22Rv1 (cell line): Measurements from ENCODE around the gene HLCS.

ENCODE experiments used
- H3K27ac ChIP-seq: fragments of 450-650 bp; 2 replicates; pipeline ENCODE4 v1.5.1; 2017
- ZFX ChIP-seq: fragments of 450-650 bp; IDR thresholded peaks from 2 replicates; pipeline ENCODE4 v1.6.1; 2017; ENCODE audit warnings: antibody characterized with exemption, borderline replicate concordance
- TF ChIP-seq, protein P1 (sequence below): fragments of 450-650 bp; IDR thresholded peaks from 2 replicates; pipeline ENCODE4 v1.5.1; 2017; ENCODE audit warnings: mild to moderate bottlenecking

HLCS gene

DNA sequence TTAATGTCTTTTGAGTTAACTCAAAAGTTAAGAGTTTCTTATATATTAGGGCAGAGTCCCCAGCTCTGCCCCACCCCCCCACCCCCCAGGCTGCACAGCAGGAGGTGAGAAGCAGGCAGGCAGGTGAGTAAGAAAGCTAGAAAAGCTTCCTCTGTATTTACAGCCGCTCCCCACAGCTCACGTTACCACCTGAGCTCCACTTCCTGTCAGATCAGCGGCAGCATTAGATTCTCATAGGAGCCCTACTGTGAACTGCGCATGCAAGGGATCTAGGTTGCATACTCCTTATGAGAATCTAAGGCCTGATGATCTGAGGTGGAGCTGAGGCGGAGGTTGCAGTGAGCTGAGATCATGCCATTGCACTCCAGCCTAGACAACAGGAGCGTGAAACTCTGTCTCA lies 185.6 kb downstream of the HLCS start:
- H3K27ac ChIP-seq = no peak overlapping the region
- TF ChIP-seq, protein P1, sequence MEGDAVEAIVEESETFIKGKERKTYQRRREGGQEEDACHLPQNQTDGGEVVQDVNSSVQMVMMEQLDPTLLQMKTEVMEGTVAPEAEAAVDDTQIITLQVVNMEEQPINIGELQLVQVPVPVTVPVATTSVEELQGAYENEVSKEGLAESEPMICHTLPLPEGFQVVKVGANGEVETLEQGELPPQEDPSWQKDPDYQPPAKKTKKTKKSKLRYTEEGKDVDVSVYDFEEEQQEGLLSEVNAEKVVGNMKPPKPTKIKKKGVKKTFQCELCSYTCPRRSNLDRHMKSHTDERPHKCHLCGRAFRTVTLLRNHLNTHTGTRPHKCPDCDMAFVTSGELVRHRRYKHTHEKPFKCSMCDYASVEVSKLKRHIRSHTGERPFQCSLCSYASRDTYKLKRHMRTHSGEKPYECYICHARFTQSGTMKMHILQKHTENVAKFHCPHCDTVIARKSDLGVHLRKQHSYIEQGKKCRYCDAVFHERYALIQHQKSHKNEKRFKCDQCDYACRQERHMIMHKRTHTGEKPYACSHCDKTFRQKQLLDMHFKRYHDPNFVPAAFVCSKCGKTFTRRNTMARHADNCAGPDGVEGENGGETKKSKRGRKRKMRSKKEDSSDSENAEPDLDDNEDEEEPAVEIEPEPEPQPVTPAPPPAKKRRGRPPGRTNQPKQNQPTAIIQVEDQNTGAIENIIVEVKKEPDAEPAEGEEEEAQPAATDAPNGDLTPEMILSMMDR = no peak
- TF ChIP-seq ZFX = no peak

DNA sequence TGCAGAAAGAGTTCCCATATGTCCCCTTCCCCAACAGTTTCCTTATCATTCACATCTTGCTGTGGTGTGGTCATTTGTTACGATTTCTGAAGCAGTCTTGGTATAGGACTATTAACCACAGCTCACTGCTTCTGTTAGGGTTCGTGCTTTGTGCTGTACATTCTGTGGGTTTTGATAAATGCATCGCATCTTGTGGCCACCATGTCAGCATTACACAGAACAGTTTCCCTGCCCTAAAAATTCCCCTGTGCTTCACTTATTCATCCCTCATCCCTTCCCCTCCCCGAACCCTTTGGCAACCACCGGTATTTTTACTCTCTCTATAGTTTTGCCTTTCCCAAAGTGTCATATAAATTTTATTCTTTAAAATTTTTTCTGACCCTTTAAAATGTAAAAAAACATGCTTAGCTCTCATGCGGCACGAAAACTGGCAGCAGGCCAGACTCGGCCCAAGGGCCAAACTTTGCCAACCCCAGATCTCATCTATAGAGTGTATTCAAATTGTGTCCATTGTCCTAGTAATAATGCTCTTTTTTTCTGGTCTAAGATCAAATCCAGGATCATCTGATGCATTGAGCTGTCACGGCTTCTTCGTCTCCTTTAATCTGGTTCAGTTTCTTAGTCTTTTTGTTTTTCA lies 189.4 kb downstream of the HLCS start:
- no peak overlapping the region for H3K27ac ChIP-seq
- TF ChIP-seq ZFX = no peak
- TF ChIP-seq, protein P1 = no peak

DNA sequence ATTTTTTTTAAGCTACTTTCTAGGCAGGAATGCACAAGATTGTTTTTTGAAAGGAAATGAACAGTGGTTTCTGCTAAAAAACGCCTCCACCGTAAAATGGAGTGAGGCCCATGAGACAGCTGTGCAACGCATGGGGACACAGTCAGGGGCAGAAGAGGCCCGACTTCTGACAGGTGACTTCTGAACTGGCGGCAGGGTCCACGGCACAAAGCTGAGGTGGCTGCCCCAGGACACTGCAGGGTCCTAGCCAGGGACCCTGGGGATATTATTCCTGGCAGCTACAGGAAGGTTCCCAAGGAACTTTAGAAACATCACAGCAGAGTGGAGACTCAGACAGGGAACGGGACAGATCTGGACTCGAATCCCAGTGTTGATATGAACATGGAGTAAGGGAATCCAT lies 192.5 kb downstream of the HLCS start:
- no peak overlapping the region for H3K27ac ChIP-seq
- TF ChIP-seq ZFX = no peak
- TF ChIP-seq, protein P1 = no peak

DNA sequence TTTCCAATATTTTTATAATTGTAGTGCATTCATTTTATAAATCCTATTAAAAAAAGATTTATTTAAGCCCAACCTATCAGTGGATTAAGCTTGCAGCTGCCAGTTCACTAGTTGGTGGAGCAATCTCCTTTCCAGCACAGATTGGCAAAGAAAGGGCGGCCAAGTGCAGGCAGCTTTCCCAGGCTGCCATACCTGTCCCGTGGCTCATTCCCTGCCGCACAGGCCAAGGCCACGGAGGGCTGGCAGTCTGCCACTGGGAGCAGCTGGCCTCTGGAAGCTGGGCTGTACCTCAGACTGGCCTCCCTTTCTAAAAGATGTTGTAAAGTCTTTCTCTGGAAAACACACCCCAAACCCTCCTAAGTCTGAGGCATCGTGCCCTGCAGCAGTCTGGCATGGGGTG lies 193.4 kb downstream of the HLCS start:
- TF ChIP-seq ZFX = no peak
- TF ChIP-seq, protein P1 = no peak
- no peak overlapping the region for H3K27ac ChIP-seq

DNA sequence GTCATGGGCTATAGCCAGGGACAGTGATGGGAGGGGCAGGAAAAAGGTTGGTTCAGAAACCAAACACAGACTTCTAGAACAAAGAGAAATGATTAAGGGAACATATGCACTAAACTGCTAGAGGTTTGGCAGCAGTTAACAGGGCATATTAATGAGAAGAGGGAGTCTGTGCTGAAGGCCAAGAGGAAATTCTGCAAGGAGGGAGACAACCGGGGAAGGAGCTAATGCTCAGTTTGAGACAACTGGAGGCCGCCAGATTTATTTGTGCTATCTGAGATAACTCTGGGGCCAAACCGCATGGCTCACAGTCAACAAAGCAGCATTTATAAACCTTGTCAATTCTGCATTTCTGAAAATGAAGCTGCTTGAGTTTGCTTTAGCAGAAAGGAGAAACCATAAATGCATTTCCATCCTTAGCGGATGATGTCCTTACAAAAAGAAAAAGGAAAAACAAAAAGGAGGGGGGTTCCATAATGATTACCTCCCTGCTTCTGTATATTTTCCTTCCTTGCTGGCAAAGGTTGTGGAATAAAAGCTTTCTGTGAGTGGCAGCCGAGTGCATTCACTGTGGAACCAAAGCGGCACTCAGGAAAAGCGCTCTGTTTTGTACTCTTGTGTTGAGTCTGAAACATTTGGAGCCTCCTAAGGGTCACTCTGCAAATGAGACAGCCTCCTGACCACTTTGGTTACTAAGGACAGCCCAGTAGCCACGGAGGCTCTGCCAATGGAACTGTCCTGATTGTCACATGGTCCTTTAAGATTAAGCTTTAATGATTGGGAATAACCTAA lies 197.2 kb downstream of the HLCS start:
- no peak overlapping the region for H3K27ac ChIP-seq
- TF ChIP-seq ZFX = no peak
- TF ChIP-seq, protein P1 = no peak

DNA sequence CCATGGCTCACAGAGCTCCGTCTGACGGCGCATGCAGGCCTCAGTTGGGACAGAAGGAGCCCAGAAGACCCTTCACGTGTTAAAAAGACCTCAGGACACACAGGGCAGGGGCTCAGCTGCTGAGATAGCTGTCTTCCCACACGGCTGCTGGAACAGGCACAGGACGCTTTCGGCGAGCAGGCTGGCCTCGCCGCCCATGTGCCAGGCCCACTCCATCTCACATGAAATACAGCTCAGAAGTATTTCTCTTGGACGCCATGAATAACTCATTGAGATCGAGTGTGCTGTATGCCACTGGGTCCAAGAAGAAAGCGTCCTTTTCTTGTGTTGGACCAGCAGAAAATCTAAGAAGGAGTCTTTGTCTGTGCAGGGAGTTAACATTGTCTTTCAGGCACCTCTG lies 198.0 kb downstream of the HLCS start:
- TF ChIP-seq, protein P1 = no peak
- no peak for TF ChIP-seq ZFX

DNA sequence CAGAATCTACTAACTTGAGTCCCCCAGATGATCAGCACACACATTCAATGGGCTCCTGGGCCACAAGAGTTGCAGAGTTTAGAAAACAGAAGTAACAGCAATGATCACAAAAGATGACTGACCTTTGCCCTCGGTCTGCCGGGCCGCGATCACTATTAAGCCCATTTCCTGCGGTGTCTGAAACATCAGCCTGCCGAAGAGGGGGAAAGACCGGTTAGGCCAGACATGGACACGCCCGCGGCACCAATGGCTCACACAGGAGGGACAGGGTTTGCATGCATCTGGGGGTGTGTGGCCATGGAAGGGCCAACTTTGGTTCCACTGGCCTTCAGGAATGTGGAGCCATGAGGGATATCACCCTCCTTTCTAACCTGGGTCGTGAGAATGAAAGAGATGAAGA lies 199.4 kb downstream of the HLCS start:
- TF ChIP-seq, protein P1 = no peak
- no peak for TF ChIP-seq ZFX
- H3K27ac ChIP-seq = no peak overlapping the region

More for the DNA sequence above, 198.0 kb downstream of the HLCS start:
- H3K27ac ChIP-seq = no peak overlapping the region
